ENCODE measurements around the gene HIC1.

Gene HIC1

GRCh38 chr17:2015314-2015713, 39.6 kb upstream of the HIC1 start:
- no peak overlapping the region for H3K18ac ChIP-seq (ENCODE audit: low read depth in 1 of 2, low read length in 2 of 2)
- 89% methylated on average over 14 of the region's 14 CpGs for WGBS
- peaks cover 48 to 53% of the 10 kb centered on the region in 2 experiments for H3K27me3 ChIP-seq (ENCODE audit: control insufficient read depth in 1 of 2, insufficient read depth in 1 of 2, low read length in 2 of 2)

GRCh38 chr17:2016494-2016893, 38.4 kb upstream of the HIC1 start:
- Histone ChIP-seq H2AFZ (ENCODE audit: low read depth, low read length) (no peak overlapping the region), H3K18ac (ENCODE audit: low read depth in 1 of 2, low read length in 2 of 2) (peak overlapping the region in 1 of 2 experiments; percentile 37), H4K8ac (ENCODE audit: low read length) (peak overlapping the region; percentile 61), H3K27me3 (ENCODE audit: control insufficient read depth in 1 of 2, insufficient read depth in 1 of 2, low read length in 2 of 2) (peaks cover 54 to 65% of the 10 kb centered on the region in 2 experiments), H3K9ac (ENCODE audit: low read length) (no peak overlapping the region), H3K4ac (ENCODE audit: low read depth in 1 of 2, low read length in 2 of 2) (no peak overlapping the region), H3K4me2 (ENCODE audit: low read length, poor library complexity, severe bottlenecking) (no peak overlapping the region), H3K23ac (ENCODE audit: low read length in 2 of 2) (no peak overlapping the region), H2BK120ac (ENCODE audit: low read depth, low read length) (no peak overlapping the region), H3K27ac (ENCODE audit: low read length, poor library complexity, severe bottlenecking) (no peak overlapping the region), H4K91ac (ENCODE audit: low read length) (peak overlapping the region; percentile 55), H2AK5ac (ENCODE audit: low read length, severe bottlenecking) (no peak overlapping the region), H3K4me3 (ENCODE audit: insufficient read depth in 1 of 2, low read depth in 1 of 2, low read length in 2 of 2) (no peak overlapping the region), H3K14ac (ENCODE audit: low read length in 2 of 2) (no peak overlapping the region), H2BK15ac (ENCODE audit: low read depth, poor library complexity, severe bottlenecking) (no peak overlapping the region), H3K9me3 (ENCODE audit: control insufficient read depth, low read length) (no peaks in the 10 kb centered on the region), H2BK5ac (ENCODE audit: low read depth, low read length, poor library complexity, severe bottlenecking) (no peak overlapping the region), H2BK12ac (ENCODE audit: low read length in 2 of 2) (no peak overlapping the region), H3K79me1 (replicated peaks; ENCODE audit: low read length, poor library complexity, severe bottlenecking) (no peaks in the 10 kb centered on the region), H3K36me3 (ENCODE audit: control insufficient read depth in 1 of 2, insufficient read depth in 2 of 2, low read depth in 1 of 2, low read length in 2 of 2) (peaks cover 0 to 3% of the 10 kb centered on the region in 2 experiments), H3K4me1 (ENCODE audit: control insufficient read depth, insufficient read depth, low read depth, low read length) (peaks cover 23% of the 10 kb centered on the region)
- DNase-seq = no peak
- WGBS = 88% methylated on average over 20 of the region's 20 CpGs

More at GRCh38 chr17:2015314-2015713, 39.6 kb upstream of the HIC1 start:
- Histone ChIP-seq H3K36me3 (ENCODE audit: control insufficient read depth in 1 of 2, insufficient read depth in 2 of 2, low read depth in 1 of 2, low read length in 2 of 2) (peaks cover 0 to 3% of the 10 kb centered on the region in 2 experiments), H2AK5ac (ENCODE audit: low read length, severe bottlenecking) (no peak overlapping the region), H3K27ac (ENCODE audit: low read length, poor library complexity, severe bottlenecking) (no peak overlapping the region), H3K4ac (ENCODE audit: low read depth in 1 of 2, low read length in 2 of 2) (no peak overlapping the region), H3K4me3 (ENCODE audit: insufficient read depth in 1 of 2, low read depth in 1 of 2, low read length in 2 of 2) (no peak overlapping the region), H2BK15ac (ENCODE audit: low read depth, poor library complexity, severe bottlenecking) (no peak overlapping the region), H3K4me1 (ENCODE audit: control insufficient read depth, insufficient read depth, low read depth, low read length) (peaks cover 27% of the 10 kb centered on the region), H3K79me1 (replicated peaks; ENCODE audit: low read length, poor library complexity, severe bottlenecking) (no peaks in the 10 kb centered on the region), H3K4me2 (ENCODE audit: low read length, poor library complexity, severe bottlenecking) (no peak overlapping the region), H3K9ac (ENCODE audit: low read length) (no peak overlapping the region), H2BK120ac (ENCODE audit: low read depth, low read length) (no peak overlapping the region), H2AFZ (ENCODE audit: low read depth, low read length) (no peak overlapping the region), H3K23ac (ENCODE audit: low read length in 2 of 2) (no peak overlapping the region), H4K91ac (ENCODE audit: low read length) (no peak overlapping the region), H4K8ac (ENCODE audit: low read length) (no peak overlapping the region), H2BK12ac (ENCODE audit: low read length in 2 of 2) (no peak overlapping the region), H3K14ac (ENCODE audit: low read length in 2 of 2) (no peak overlapping the region), H3K9me3 (ENCODE audit: control insufficient read depth, low read length) (no peaks in the 10 kb centered on the region), H2BK5ac (ENCODE audit: low read depth, low read length, poor library complexity, severe bottlenecking) (no peak overlapping the region)
- DNase-seq = no peak

DNA sequence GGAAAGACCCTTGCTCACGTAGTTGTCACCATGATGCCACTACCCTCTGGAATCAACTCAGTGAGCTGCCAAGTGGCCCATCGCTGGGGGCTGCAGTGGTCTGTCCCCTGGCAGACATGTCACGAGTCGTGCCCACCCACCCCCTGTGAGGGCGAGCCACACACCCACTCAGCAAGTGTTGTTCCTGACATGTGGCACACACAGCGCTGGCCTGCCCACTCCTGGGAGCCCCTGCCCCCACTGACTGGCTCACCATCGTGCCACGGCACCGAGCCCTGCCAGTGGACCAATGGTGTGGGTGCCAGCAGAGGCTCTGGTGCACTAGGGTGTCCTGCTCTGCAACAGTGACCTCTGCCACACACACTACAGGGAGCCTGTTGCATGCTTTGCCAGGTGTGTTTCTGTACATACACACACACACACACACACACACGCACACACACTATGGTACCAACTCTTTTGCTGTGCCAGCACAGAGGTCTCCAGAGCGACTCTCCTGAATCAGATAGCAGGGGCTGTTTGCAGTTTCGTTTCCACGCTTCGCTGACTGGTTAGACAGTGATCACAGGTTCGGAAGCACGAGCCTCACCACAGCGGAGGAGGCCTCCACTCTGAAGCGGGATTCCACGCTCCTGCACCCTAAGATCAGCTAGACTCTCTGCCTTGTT, 37.5 kb upstream of the HIC1 start:
- Histone ChIP-seq H3K4ac (ENCODE audit: low read depth in 1 of 2, low read length in 2 of 2) (no peak overlapping the region), H2BK120ac (ENCODE audit: low read depth, low read length) (no peak overlapping the region), H3K27me3 (ENCODE audit: control insufficient read depth in 1 of 2, insufficient read depth in 1 of 2, low read length in 2 of 2) (peaks cover 57 to 68% of the 10 kb centered on the region in 2 experiments), H3K14ac (ENCODE audit: low read length in 2 of 2) (peak overlapping the region in 1 of 2 experiments; percentile 80), H3K79me1 (replicated peaks; ENCODE audit: low read length, poor library complexity, severe bottlenecking) (no peaks in the 10 kb centered on the region), H3K9ac (ENCODE audit: low read length) (no peak overlapping the region), H3K9me3 (ENCODE audit: control insufficient read depth, low read length) (no peaks in the 10 kb centered on the region), H2BK15ac (ENCODE audit: low read depth, poor library complexity, severe bottlenecking) (no peak overlapping the region), H3K23ac (ENCODE audit: low read length in 2 of 2) (no peak overlapping the region), H3K4me3 (ENCODE audit: insufficient read depth in 1 of 2, low read depth in 1 of 2, low read length in 2 of 2) (no peak overlapping the region), H3K27ac (ENCODE audit: low read length, poor library complexity, severe bottlenecking) (no peak overlapping the region), H4K8ac (ENCODE audit: low read length) (no peak overlapping the region), H3K18ac (ENCODE audit: low read depth in 1 of 2, low read length in 2 of 2) (no peak overlapping the region), H4K91ac (ENCODE audit: low read length) (no peak overlapping the region), H2BK5ac (ENCODE audit: low read depth, low read length, poor library complexity, severe bottlenecking) (no peak overlapping the region), H2AFZ (ENCODE audit: low read depth, low read length) (no peak overlapping the region), H3K36me3 (ENCODE audit: control insufficient read depth in 1 of 2, insufficient read depth in 2 of 2, low read depth in 1 of 2, low read length in 2 of 2) (peaks cover 0 to 3% of the 10 kb centered on the region in 2 experiments), H3K4me1 (ENCODE audit: control insufficient read depth, insufficient read depth, low read depth, low read length) (peaks cover 16% of the 10 kb centered on the region), H3K4me2 (ENCODE audit: low read length, poor library complexity, severe bottlenecking) (no peak overlapping the region), H2AK5ac (ENCODE audit: low read length, severe bottlenecking) (no peak overlapping the region), H2BK12ac (ENCODE audit: low read length in 2 of 2) (no peak overlapping the region)
- 86% methylated on average over 19 of the region's 19 CpGs for WGBS
- no peak for DNase-seq

- peaks cover 0 to 3% of the 10 kb centered on the region in 2 experiments for H3K36me3 ChIP-seq (ENCODE audit: control insufficient read depth in 1 of 2, insufficient read depth in 2 of 2, low read depth in 1 of 2, low read length in 2 of 2)
- no peak overlapping the region for H2AFZ ChIP-seq (ENCODE audit: low read depth, low read length)
- peak overlapping the region in 1 of 2 experiments; percentile 74 for H3K23ac ChIP-seq (ENCODE audit: low read length in 2 of 2)
- no peak overlapping the region for H3K18ac ChIP-seq (ENCODE audit: low read depth in 1 of 2, low read length in 2 of 2)
- no peak overlapping the region for H3K4me2 ChIP-seq (ENCODE audit: low read length, poor library complexity, severe bottlenecking)
- H2BK15ac ChIP-seq (ENCODE audit: low read depth, poor library complexity, severe bottlenecking) = no peak overlapping the region
- peaks cover 70 to 82% of the 10 kb centered on the region in 2 experiments for H3K27me3 ChIP-seq (ENCODE audit: control insufficient read depth in 1 of 2, insufficient read depth in 1 of 2, low read length in 2 of 2)
- H3K9ac ChIP-seq (ENCODE audit: low read length) = no peak overlapping the region
- no peak overlapping the region for H4K8ac ChIP-seq (ENCODE audit: low read length)
- H2BK5ac ChIP-seq (ENCODE audit: low read depth, low read length, poor library complexity, severe bottlenecking) = no peak overlapping the region
- no peak overlapping the region for H3K27ac ChIP-seq (ENCODE audit: low read length, poor library complexity, severe bottlenecking)
- no peaks in the 10 kb centered on the region for H3K9me3 ChIP-seq (ENCODE audit: control insufficient read depth, low read length)
- no peak for DNase-seq
- H3K4me1 ChIP-seq (ENCODE audit: control insufficient read depth, insufficient read depth, low read depth, low read length) = peaks cover 22% of the 10 kb centered on the region
- no peak overlapping the region for H3K4ac ChIP-seq (ENCODE audit: low read depth in 1 of 2, low read length in 2 of 2)
- H3K4me3 ChIP-seq (ENCODE audit: insufficient read depth in 1 of 2, low read depth in 1 of 2, low read length in 2 of 2) = no peak overlapping the region
- 88% methylated on average over 24 of the region's 24 CpGs for WGBS
- peak overlapping the region in 1 of 2 experiments; percentile 48 for H3K14ac ChIP-seq (ENCODE audit: low read length in 2 of 2)
- no peak overlapping the region for H2BK12ac ChIP-seq (ENCODE audit: low read length in 2 of 2)
- H2BK120ac ChIP-seq (ENCODE audit: low read depth, low read length) = no peak overlapping the region
- H4K91ac ChIP-seq (ENCODE audit: low read length) = no peak overlapping the region
- no peaks in the 10 kb centered on the region for H3K79me1 ChIP-seq (replicated peaks; ENCODE audit: low read length, poor library complexity, severe bottlenecking)
- H2AK5ac ChIP-seq (ENCODE audit: low read length, severe bottlenecking) = no peak overlapping the region
These were observed 36.0 kb upstream of the HIC1 start for GRCh38 chr17:2018716-2019510.

Measured in mesenchymal stem cell (in vitro differentiated cells and primary cell).